CD1c-positive myeloid dendritic cell (primary cell): ENCODE measurements around the gene ZNF423.
A peak's percentile ranks its signal among the peaks of the same experiment; 100 is the strongest.

Experiments used
- DNase-seq: peaks from one replicate; pipeline ENCODE4 v3.0.0-alpha.2; 2016; ENCODE audit errors: extremely low spot score

ZNF423 gene

GRCh38 chr16:49754495-49755312 is 101.2 kb downstream of the ZNF423 start:
- peak; percentile 9 for DNase-seq

GRCh38 chr16:49750341-49751000 is 105.4 kb downstream of the ZNF423 start:
- no peak for DNase-seq

- DNase-seq, result no peak
These were observed 106.1 kb downstream of the ZNF423 start for GRCh38 chr16:49749816-49750215.

GRCh38 chr16:49748322-49748721 is 107.6 kb downstream of the ZNF423 start:
- no peak for DNase-seq

- no peak for DNase-seq
These were observed 108.3 kb downstream of the ZNF423 start for GRCh38 chr16:49747654-49748053.

- DNase-seq, result no peak
These were observed 109.4 kb downstream of the ZNF423 start for GRCh38 chr16:49746545-49746944.

GRCh38 chr16:49745311-49745747 is 110.6 kb downstream of the ZNF423 start:
- DNase-seq, result no peak

- DNase-seq, result no peak
These were observed 111.4 kb downstream of the ZNF423 start for GRCh38 chr16:49744244-49745220.

- no peak for DNase-seq
These were observed 112.3 kb downstream of the ZNF423 start for GRCh38 chr16:49743658-49744057.

GRCh38 chr16:49743203-49743464 is 112.8 kb downstream of the ZNF423 start:
- DNase-seq, result no peak

- DNase-seq, result no peak
These were observed 113.3 kb downstream of the ZNF423 start for GRCh38 chr16:49742428-49743202.

- DNase-seq, result no peak
These were observed 115.7 kb downstream of the ZNF423 start for GRCh38 chr16:49740256-49740655.

- DNase-seq, result no peak
These were observed 116.5 kb downstream of the ZNF423 start for GRCh38 chr16:49739381-49739780.

- no peak for DNase-seq
These were observed 117.1 kb downstream of the ZNF423 start for GRCh38 chr16:49738832-49739231.

GRCh38 chr16:49738001-49738400 is 117.9 kb downstream of the ZNF423 start:
- no peak for DNase-seq

GRCh38 chr16:49737541-49737940 is 118.4 kb downstream of the ZNF423 start:
- no peak for DNase-seq

GRCh38 chr16:49734331-49734730 is 121.6 kb downstream of the ZNF423 start:
- DNase-seq, result no peak

- DNase-seq, result no peak
These were observed 122.5 kb downstream of the ZNF423 start for GRCh38 chr16:49733313-49734009.

- DNase-seq, result no peak
These were observed 124.0 kb downstream of the ZNF423 start for GRCh38 chr16:49731911-49732310.

- DNase-seq, result no peak
These were observed 125.1 kb downstream of the ZNF423 start for GRCh38 chr16:49730772-49731171.

GRCh38 chr16:49727611-49728010 is 128.3 kb downstream of the ZNF423 start:
- DNase-seq, result no peak
